Activated T-cell treated with anti-CD3 and anti-CD28 coated beads, Interleukin-2, amount 50 U/mL, for 4 hours (primary cell): ENCODE results near the gene TLR2. TPM values are rescaled to one million over a fixed set of nuclear protein-coding genes. Genes with fewer than 3 reads are reported as not detected.

ENCODE experiments used
- ATAC-seq, 2 donors: fragments of 200-7000 bp; cut with Tn5 transposase; one replicate each; pipeline ENCODE4 v1.10.0; 2021
- DNase-seq: peaks from one replicate; pipeline ENCODE4 v3.0.0-alpha.2; 2020
- H3K27me3 Mint-ChIP-seq: one replicate; pipeline ENCODE4 v1.8.0; 2021; ENCODE audit warnings: low read depth, mixed read lengths
- H3K36me3 Mint-ChIP-seq: one replicate; pipeline ENCODE4 v1.8.0; 2022; ENCODE audit warnings: mixed read lengths; ENCODE audit not compliant: insufficient read depth
- H3K4me1 Mint-ChIP-seq: one replicate; pipeline ENCODE4 v1.8.0; 2021; ENCODE audit warnings: low read depth, mixed read lengths
- H3K4me3 Mint-ChIP-seq: one replicate; pipeline ENCODE4 v1.8.0; 2021; ENCODE audit warnings: mild to moderate bottlenecking, moderate library complexity, mixed read lengths
- H3K9me3 Mint-ChIP-seq: one replicate; pipeline ENCODE4 v1.8.0; 2021; ENCODE audit warnings: mixed read lengths
- total RNA-seq, 3 donors: library from RNA; stranded (reverse); gene quantifications; one replicate each; pipeline ENCODE4 v1.2.1, GENCODE V29; 2021

TLR2 gene
- total RNA-seq, 3 donors from 2014 or later, result 1.2 to 1.9 (median 1.6) TPM

DNA sequence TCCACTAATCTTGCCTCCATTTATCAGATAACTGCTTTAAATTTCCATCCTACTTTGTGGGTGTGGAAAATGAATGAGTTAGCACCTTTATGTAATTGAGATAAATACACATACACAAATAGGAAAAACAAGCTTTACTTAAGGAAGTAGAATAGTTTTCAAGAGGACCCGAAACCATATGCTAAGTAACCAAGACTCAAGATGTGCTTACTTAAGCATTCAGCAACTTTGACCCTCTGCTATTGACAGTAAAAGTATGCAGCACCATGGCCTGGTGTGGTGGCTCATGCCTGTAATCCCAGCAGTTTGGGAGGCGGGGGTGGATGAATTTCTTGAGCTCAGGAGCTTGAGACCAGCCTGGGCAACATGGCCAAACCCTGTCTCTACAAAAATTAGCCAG lies 45.8 kb downstream of the TLR2 start:
- ATAC-seq (no peak), DNase-seq (no peak)
- no peaks in the 10 kb centered on the region for H3K27me3 Mint-ChIP-seq
- H3K4me1 Mint-ChIP-seq, result peaks cover 2% of the 10 kb centered on the region
- H3K36me3 Mint-ChIP-seq, result no peaks in the 10 kb centered on the region
- no peak overlapping the region for H3K4me3 Mint-ChIP-seq
- no peaks in the 10 kb centered on the region for H3K9me3 Mint-ChIP-seq

DNA sequence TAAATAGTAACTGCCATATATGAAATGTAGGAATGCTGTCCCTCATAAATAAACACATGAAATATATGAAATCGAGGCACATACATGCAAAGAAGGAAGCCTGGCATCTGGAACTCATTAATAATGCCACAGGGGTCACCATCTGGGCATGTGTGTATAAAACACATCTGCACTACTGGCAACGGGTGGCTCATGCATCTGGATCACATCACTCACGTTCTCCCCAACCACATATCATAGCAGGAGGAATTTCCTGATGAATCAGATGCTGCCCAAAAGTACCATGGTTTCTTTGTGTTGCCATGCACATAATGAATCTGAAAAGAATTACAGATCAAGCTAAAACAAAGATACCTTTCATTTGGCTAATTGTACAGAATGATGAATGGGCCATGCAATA lies 47.2 kb downstream of the TLR2 start:
- Mint-ChIP-seq H3K4me1 (peaks cover 5% of the 10 kb centered on the region), H3K9me3 (no peaks in the 10 kb centered on the region), H3K4me3 (no peak overlapping the region), H3K27me3 (peaks cover 1% of the 10 kb centered on the region), H3K36me3 (no peaks in the 10 kb centered on the region)
- DNase-seq, result no peak
- peak; percentile 25 to 51 for ATAC-seq

- no peak overlapping the region for H3K4me3 Mint-ChIP-seq
- ATAC-seq, result no peak
- no peaks in the 10 kb centered on the region for H3K36me3 Mint-ChIP-seq
Observed at GRCh38 chr4:153733751-153734448, 49.8 kb downstream of the TLR2 start.

GRCh38 chr4:153735906-153736461 lies 51.9 kb downstream of the TLR2 start:
- Mint-ChIP-seq H3K4me3 (no peak overlapping the region), H3K9me3 (peaks cover 5% of the 10 kb centered on the region), H3K27me3 (peaks cover 5% of the 10 kb centered on the region), H3K4me1 (peaks cover 6% of the 10 kb centered on the region), H3K36me3 (peaks cover 4% of the 10 kb centered on the region)
- ATAC-seq, result no peak
- no peak for DNase-seq

More at GRCh38 chr4:153733751-153734448, 49.8 kb downstream of the TLR2 start:
- Mint-ChIP-seq H3K4me1 (peaks cover 6% of the 10 kb centered on the region), H3K9me3 (no peaks in the 10 kb centered on the region), H3K27me3 (peaks cover 1% of the 10 kb centered on the region)
- DNase-seq, result no peak

DNA sequence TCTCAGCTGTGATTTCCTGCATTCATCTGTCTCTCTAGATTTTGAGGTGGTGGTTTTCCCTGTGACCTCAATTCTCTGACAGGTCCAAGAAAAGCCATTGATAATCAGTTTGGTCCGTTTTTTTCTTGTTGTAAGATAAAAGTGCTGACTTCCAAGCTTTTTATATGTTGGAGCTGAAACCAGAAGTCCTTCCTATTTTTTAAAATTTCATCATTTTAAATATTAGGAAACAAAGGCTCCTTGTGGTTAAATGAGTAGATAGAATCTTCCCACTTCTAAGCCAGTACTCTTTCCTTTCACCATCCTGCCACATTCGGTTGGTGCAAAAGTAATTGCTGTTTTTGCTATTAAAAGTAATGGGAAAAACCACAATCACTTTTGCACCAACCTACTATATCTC lies 57.5 kb downstream of the TLR2 start:
- Mint-ChIP-seq H3K4me3 (no peak overlapping the region), H3K36me3 (peaks cover 4% of the 10 kb centered on the region), H3K4me1 (no peaks in the 10 kb centered on the region), H3K27me3 (peaks cover 4% of the 10 kb centered on the region), H3K9me3 (peaks cover 10% of the 10 kb centered on the region)
- ATAC-seq, result no peak
- DNase-seq, result no peak

GRCh38 chr4:153745651-153746050 lies 61.6 kb downstream of the TLR2 start:
- Mint-ChIP-seq H3K9me3 (peaks cover 8% of the 10 kb centered on the region), H3K27me3 (no peaks in the 10 kb centered on the region), H3K4me1 (no peaks in the 10 kb centered on the region), H3K36me3 (peaks cover 2% of the 10 kb centered on the region), H3K4me3 (no peak overlapping the region)
- ATAC-seq (no peak), DNase-seq (no peak)

DNA sequence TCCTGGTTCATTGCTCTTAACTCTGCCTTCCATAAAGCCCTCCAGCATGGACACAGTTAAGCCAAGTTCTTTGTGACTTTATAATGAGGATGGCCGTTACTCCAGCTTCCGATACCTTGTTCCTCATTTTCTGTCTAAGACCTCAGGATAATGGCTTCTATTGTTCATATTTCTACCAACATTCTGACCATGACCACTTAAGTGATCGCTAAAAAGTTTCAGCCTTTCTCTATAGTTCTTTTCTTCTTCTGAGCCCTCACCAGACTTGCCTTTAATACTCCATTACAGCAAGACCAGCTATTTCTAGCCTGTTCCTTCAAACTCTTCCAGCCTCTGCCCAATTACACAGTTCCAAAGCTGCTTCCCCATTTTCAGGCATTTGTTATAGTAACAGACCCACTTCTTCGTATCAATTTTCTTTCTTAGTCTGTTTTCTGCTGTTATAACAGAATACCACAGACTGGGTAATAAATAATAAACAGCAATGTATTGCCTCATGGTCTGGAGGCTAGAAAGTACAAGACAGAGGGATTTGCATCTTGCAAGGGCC lies 63.4 kb downstream of the TLR2 start:
- Mint-ChIP-seq H3K4me1 (no peaks in the 10 kb centered on the region), H3K27me3 (no peaks in the 10 kb centered on the region), H3K36me3 (no peaks in the 10 kb centered on the region), H3K9me3 (no peaks in the 10 kb centered on the region), H3K4me3 (no peak overlapping the region)
- ATAC-seq (no peak), DNase-seq (no peak)

DNA sequence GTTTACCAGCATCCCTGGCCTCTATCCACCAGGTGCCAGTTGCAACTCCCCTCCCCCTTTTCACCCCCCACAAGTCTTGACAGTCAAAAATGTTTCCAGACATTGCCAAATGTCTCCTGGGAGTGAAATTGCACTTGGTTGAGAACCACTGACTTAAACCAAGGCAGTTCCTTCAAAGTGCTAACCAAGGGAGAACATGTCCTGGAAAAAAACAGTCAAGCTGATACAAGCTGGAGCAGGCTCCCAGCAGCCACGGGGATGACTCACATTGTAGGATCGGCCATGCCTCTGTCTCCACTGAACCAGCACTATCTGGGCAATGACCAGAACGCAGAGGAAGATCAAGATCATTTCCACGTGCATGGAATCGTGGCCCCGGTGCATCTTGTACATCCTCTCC lies 64.3 kb downstream of the TLR2 start:
- no peaks in the 10 kb centered on the region for H3K9me3 Mint-ChIP-seq
- no peaks in the 10 kb centered on the region for H3K4me1 Mint-ChIP-seq
- H3K27me3 Mint-ChIP-seq, result no peaks in the 10 kb centered on the region
- H3K36me3 Mint-ChIP-seq, result no peaks in the 10 kb centered on the region
- DNase-seq (no peak), ATAC-seq (no peak)
- H3K4me3 Mint-ChIP-seq, result no peak overlapping the region

DNA sequence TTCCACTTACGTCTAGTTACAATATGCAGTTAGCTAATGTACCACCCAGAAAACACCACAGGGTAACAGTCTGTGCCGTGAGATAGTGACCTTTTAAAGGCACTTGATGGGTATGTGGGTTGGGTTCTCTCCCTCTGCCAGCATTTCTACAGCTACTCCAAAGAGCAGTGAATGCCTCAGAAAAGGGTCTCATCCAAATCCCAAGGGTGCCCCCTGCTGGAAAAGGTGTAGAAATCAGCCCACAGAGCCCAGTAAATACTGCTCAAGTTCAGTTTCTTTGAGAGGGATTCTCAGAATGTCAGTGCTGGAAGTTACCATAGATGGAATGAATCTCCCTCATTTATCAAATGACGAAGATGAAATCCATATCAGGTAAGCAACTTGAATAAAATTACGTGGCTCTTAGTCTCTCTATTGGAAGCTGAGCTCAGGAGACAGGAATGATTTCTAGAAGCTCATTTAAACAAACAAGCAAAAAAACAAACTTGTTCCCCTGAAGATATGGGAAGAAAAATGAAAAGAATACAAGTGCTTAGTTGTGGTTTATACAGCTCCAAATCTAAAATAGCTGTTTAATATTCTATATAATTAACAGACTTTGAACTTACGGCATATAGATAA lies 66.2 kb downstream of the TLR2 start:
- no peak overlapping the region for H3K4me3 Mint-ChIP-seq
- H3K36me3 Mint-ChIP-seq, result no peaks in the 10 kb centered on the region
- H3K4me1 Mint-ChIP-seq, result peaks cover 8% of the 10 kb centered on the region
- ATAC-seq (peak; percentile 78 to 82), DNase-seq (peak; percentile 42)
- no peaks in the 10 kb centered on the region for H3K27me3 Mint-ChIP-seq
- no peaks in the 10 kb centered on the region for H3K9me3 Mint-ChIP-seq

- H3K4me1 Mint-ChIP-seq, result peaks cover 25% of the 10 kb centered on the region
- ATAC-seq (no peak), DNase-seq (no peak)
- peaks cover 16% of the 10 kb centered on the region for H3K27me3 Mint-ChIP-seq
- H3K9me3 Mint-ChIP-seq, result no peaks in the 10 kb centered on the region
- H3K4me3 Mint-ChIP-seq, result no peak overlapping the region
- H3K36me3 Mint-ChIP-seq, result no peaks in the 10 kb centered on the region
Observed at GRCh38 chr4:153755186-153755585, 71.1 kb downstream of the TLR2 start.

Other genes with a start within 250 kb of the TLR2 start
- 10 to 100 TPM; 37.7 to 44.0 (median 41.7) TPM for gene TMEM131L, start 217.9 kb upstream of the TLR2 start, total RNA-seq
- gene RNF175, start 75.7 kb downstream of the TLR2 start, total RNA-seq, result 1 to 10 TPM in 1 of 3 donors, under 1 TPM in 2; 0.42 to 1.2 (median 0.54) TPM
- under 1 TPM; 0.24 to 0.68 (median 0.40) TPM for gene SFRP2, start 104.8 kb downstream of the TLR2 start, total RNA-seq